Tibial nerve (tissue), 4 donors: ENCODE data around the gene COL8A1. TPM values are rescaled to one million over a fixed set of nuclear protein-coding genes. Genes with fewer than 3 reads are reported as not detected.

Experiments used
- DNase-seq, 2 donors: peaks; one replicate each; pipeline ENCODE4 v3.0.0-alpha.2; 2019; ENCODE audit warnings: low spot score in 2 of 2
- H3K27ac ChIP-seq, 4 donors: fragments of 200-600 bp; sonication (generic) in 3 of 4; one replicate each; pipeline ENCODE4 v1.5.1; 2017 to 2019; ENCODE audit warnings: mild to moderate bottlenecking in 1 of 4
- H3K27me3 ChIP-seq, 2 donors: fragments of 200-600 bp; sonication (generic) in 1 of 2; one replicate each; pipeline versions ENCODE4 v1.5.1 to v1.6.0; 2017 to 2019
- H3K36me3 ChIP-seq, 3 donors: fragments of 200-600 bp; sonication (generic); one replicate each; pipeline ENCODE4 v1.5.1; 2018 to 2019
- H3K4me1 ChIP-seq, 4 donors: fragments of 200-600 bp; sonication (generic) in 3 of 4; one replicate each; pipeline ENCODE4 v1.5.1; 2017 to 2019
- H3K4me3 ChIP-seq, 4 donors: fragments of 200-600 bp; sonication (generic) in 3 of 4; one replicate each; pipeline ENCODE4 v1.5.1; 2017 to 2019; ENCODE audit warnings: mild to moderate bottlenecking in 1 of 4, moderate library complexity in 1 of 4
- H3K9me3 ChIP-seq, 4 donors: fragments of 200-600 bp; sonication (generic) in 3 of 4; one replicate each; pipeline ENCODE4 v1.5.1; 2017 to 2019
- CTCF ChIP-seq, 5 experiments: fragments of 200-600 bp in 3 of 5; fragments of 450-650 bp in 2 of 5; sonication (generic) in 3 of 5; IDR thresholded peaks; one replicate each; pipeline ENCODE4 v1.5.1; 2016 to 2019; ENCODE audit warnings: antibody characterized with exemption in 5 of 5, mild to moderate bottlenecking in 3 of 5, moderate library complexity in 2 of 5
- EP300 ChIP-seq, 2 donors: sonication (generic); formaldehyde crosslinking; IDR thresholded peaks; one replicate each; pipeline ENCODE4 v1.6.1; 2017; ENCODE audit warnings: antibody characterized with exemption in 2 of 2, mild to moderate bottlenecking in 1 of 2
- POLR2A ChIP-seq, 2 donors: fragments of 450-650 bp; IDR thresholded peaks; one replicate each; pipeline ENCODE4 v1.6.1; 2017; ENCODE audit warnings: antibody characterized with exemption in 2 of 2, mild to moderate bottlenecking in 2 of 2, moderate library complexity in 2 of 2
- WGBS, 2 donors: methylation state at CpG; one replicate each; pipeline ENCODE4 v1.1.5; 2018; 5-methylcytosine and 5-hydroxymethylcytosine counted together
- total RNA-seq, 4 donors: library from RNA; depleted of rRNA; stranded (reverse); fragments of >200 nt; gene quantifications; one replicate each; pipeline ENCODE4 v1.1.0, GENCODE V29; 2016

The COL8A1 gene
- total RNA-seq, 4 donors from 2014 or later = 144 to 217 (median 177) TPM

GRCh38 chr3:99772671-99773070 lies 134.3 kb downstream of the COL8A1 start:
- no peak for DNase-seq
- peaks cover 0 to 38% (median 7%) of the 10 kb centered on the region in 4 donors for H3K4me1 ChIP-seq
- WGBS, 2 donors = 56 to 57% methylated on average over 1 of the region's 1 CpG
- no peak overlapping the region for H3K4me3 ChIP-seq
- H3K9me3 ChIP-seq = no peaks in the 10 kb centered on the region
- no peaks in the 10 kb centered on the region for H3K36me3 ChIP-seq
- H3K27me3 ChIP-seq = no peaks in the 10 kb centered on the region
- TF ChIP-seq POLR2A (IDR thresholded peaks at IDR 0.05) (no peak), EP300 (IDR thresholded peaks at IDR 0.05) (no peak), CTCF (IDR thresholded peaks at IDR 0.05) (no peak)
- peak overlapping the region in 1 of 4 donors; percentile 56 for H3K27ac ChIP-seq

- H3K36me3 ChIP-seq = no peaks in the 10 kb centered on the region
- TF ChIP-seq POLR2A (IDR thresholded peaks at IDR 0.05) = no peak
- no peak for TF ChIP-seq EP300 (IDR thresholded peaks at IDR 0.05)
- no peak for TF ChIP-seq CTCF (IDR thresholded peaks at IDR 0.05)
- 41 to 52% methylated on average over 2 of the region's 2 CpGs for WGBS, 2 donors
- H3K4me1 ChIP-seq = peaks cover 0 to 44% (median 7%) of the 10 kb centered on the region in 4 donors
- no peak overlapping the region for H3K4me3 ChIP-seq
- H3K27me3 ChIP-seq = no peaks in the 10 kb centered on the region
- H3K9me3 ChIP-seq = no peaks in the 10 kb centered on the region
- H3K27ac ChIP-seq = peak overlapping the region in 2 of 4 donors; percentile 13 to 85
- DNase-seq = no peak
Measured at GRCh38 chr3:99774467-99774866, 136.1 kb downstream of the COL8A1 start.

- WGBS, 2 donors = 43 to 46% methylated on average over 5 of the region's 5 CpGs
Measured at GRCh38 chr3:99776516-99777209, 138.3 kb downstream of the COL8A1 start.

GRCh38 chr3:99777210-99777549 lies 138.8 kb downstream of the COL8A1 start:
- 60 to 68% methylated on average over 2 of the region's 2 CpGs for WGBS, 2 donors
- Histone ChIP-seq H3K36me3 (no peaks in the 10 kb centered on the region), H3K4me3 (no peak overlapping the region), H3K27ac (peak overlapping the region; percentile 10 to 85 (median 62)), H3K27me3 (no peaks in the 10 kb centered on the region), H3K4me1 (peaks cover 0 to 49% (median 7%) of the 10 kb centered on the region in 4 donors), H3K9me3 (no peaks in the 10 kb centered on the region)
- TF ChIP-seq POLR2A (IDR thresholded peaks at IDR 0.05) (no peak), EP300 (IDR thresholded peaks at IDR 0.05) (no peak), CTCF (IDR thresholded peaks at IDR 0.05) (no peak)
- no peak for DNase-seq

More at GRCh38 chr3:99776516-99777209, 138.3 kb downstream of the COL8A1 start:
- DNase-seq = no peak
- no peaks in the 10 kb centered on the region for H3K9me3 ChIP-seq
- no peaks in the 10 kb centered on the region for H3K27me3 ChIP-seq
- peaks cover 0 to 49% (median 7%) of the 10 kb centered on the region in 4 donors for H3K4me1 ChIP-seq
- peak overlapping the region; percentile 10 to 85 (median 62) for H3K27ac ChIP-seq
- peak overlapping the region in 2 of 4 donors; percentile 10 to 13 for H3K4me3 ChIP-seq
- no peaks in the 10 kb centered on the region for H3K36me3 ChIP-seq
- TF ChIP-seq CTCF (IDR thresholded peaks at IDR 0.05) (no peak), EP300 (IDR thresholded peaks at IDR 0.05) (peak in 1 of 2 donors; percentile 11)

GRCh38 chr3:99777708-99778107 lies 139.3 kb downstream of the COL8A1 start:
- 36 to 53% methylated on average over 2 of the region's 2 CpGs for WGBS, 2 donors
- H3K27ac ChIP-seq = peak overlapping the region in 3 of 4 donors; percentile 59 to 85 (median 65)
- no peak overlapping the region for H3K4me3 ChIP-seq
- H3K36me3 ChIP-seq = no peaks in the 10 kb centered on the region
- H3K27me3 ChIP-seq = no peaks in the 10 kb centered on the region
- no peak for TF ChIP-seq EP300 (IDR thresholded peaks at IDR 0.05)
- no peak for TF ChIP-seq POLR2A (IDR thresholded peaks at IDR 0.05)
- TF ChIP-seq CTCF (IDR thresholded peaks at IDR 0.05) = no peak
- DNase-seq = no peak
- no peaks in the 10 kb centered on the region for H3K9me3 ChIP-seq
- H3K4me1 ChIP-seq = peaks cover 0 to 49% (median 7%) of the 10 kb centered on the region in 4 donors
